GM18873 (cell line): ENCODE results near the gene DSCAM.

Experiments used
- ATAC-seq: cut with Tn5 transposase; IDR thresholded peaks from one replicate; pipeline ENCODE4 v1.9.1; 2021; ENCODE audit warnings: mild to moderate bottlenecking, moderate library complexity, moderate number of reproducible peaks; ENCODE audit not compliant: unreplicated experiment, low FRiP score

DSCAM gene

DNA sequence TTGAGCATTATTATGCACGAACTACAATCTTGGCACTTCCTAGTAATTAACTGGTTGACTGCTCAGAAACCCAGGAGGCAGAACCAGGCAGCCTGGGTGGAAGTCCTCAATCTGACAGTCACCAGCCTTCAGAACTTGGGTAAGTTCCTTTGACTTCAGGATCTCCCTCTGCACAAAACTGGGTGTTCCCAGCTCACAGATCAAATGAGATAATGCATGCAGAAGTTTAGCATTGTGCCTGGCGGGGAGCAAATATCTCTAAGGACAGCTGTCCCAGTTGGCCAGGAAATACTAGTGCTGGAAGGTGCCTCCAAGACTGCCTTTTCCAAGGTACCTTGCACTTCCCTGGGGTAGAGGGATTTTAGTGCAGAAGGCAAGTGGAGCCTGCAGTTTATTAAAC is 684.9 kb downstream of the DSCAM start:
- no peak for ATAC-seq

DNA sequence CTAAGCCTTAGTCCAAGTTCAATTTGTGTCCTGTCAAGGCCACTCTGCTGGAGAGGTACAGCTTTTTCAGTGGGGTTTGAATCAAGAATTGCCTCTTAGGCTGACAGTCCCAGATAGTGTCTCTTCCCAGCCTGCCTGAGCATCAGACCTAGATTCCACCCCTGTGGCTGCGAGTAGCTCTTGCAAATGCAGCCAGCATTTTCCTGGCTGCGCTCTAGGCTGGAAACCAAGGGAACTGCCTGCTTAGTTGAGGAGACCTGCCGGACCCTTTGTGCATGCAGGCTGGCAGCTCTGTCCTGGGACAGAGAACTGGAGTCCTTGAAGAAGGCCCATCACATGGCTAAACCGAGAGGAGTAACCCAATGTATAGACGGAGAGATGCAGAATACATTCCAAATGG is 686.0 kb downstream of the DSCAM start:
- ATAC-seq, result no peak

DNA sequence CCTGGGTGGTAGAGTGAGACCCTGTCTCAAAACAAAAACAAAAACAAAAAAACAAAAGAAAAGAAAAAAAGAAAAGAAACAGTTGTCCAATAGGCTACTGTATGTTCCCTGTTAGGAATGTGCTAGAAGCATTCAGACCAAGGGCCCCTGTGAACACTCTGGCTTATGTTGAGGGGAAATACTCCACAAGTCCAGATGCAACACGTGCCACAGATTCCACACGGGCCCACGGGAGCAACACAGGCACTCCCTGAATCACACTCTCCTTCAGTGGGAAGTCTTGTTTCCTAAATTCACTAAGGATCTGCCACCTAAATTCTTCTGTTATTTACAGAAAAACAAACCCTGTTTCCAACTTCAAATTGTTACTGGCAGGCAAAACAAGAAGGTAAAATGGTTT is 688.6 kb downstream of the DSCAM start:
- ATAC-seq, result no peak

DNA sequence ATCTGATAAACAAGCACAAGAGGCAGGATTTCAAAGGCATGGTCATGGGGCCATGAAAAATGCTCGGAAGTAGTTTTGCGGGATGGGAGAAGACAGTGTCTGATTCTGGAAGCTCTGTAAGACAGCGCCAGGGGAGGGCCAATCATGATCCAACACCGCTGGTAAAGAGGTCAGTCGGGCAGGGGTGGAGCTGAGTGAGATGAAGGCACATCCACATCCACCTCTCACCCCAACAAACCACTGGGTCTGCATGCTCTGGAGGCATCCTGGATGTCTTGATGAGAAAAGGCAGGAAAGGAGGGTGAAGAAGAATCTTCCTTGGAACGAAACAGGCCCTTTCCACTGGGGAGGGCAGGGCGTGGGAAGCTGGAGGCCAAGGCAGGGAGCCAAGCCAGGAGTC is 691.4 kb downstream of the DSCAM start:
- ATAC-seq, result no peak

DNA sequence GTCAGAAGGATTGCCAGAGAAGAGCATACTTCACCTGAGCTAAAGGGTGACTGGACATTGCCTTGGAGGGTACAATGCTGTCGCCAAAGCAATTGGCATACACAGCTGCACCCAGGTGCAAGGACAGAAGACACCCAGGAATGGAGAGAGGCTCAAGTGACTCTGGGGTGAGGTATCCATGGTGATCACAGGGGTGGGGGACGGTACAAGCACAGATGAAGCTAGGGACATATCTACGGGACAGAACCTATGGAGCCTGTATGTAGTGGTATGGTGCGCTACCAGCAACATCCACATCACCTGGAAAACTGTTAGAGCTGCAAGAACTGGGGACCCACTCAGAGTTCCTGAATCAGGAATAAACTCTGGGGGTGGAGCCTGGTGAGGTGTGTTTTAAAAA is 693.6 kb downstream of the DSCAM start:
- no peak for ATAC-seq

DNA sequence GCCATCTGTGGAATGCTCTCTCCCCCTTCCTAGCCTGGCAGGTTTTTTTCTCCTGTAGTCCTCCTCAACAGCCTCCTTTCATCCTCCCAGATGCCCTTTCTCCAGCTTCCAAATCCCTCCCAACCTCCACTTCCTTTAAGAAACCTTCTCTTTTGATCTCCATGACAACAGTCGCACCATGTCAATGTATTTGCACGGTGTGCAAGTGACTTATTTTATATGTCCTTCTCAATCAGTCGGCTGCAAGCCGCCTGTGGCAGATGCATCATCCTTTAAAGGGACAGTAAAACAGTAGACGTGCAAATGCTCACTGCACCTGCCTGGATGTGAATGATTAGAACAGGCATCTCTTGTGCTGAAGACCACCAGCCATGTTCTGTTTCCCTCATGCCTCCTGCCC is 694.5 kb downstream of the DSCAM start:
- no peak for ATAC-seq

GRCh38 chr21:40151611-40152010 is 695.3 kb downstream of the DSCAM start:
- no peak for ATAC-seq

DNA sequence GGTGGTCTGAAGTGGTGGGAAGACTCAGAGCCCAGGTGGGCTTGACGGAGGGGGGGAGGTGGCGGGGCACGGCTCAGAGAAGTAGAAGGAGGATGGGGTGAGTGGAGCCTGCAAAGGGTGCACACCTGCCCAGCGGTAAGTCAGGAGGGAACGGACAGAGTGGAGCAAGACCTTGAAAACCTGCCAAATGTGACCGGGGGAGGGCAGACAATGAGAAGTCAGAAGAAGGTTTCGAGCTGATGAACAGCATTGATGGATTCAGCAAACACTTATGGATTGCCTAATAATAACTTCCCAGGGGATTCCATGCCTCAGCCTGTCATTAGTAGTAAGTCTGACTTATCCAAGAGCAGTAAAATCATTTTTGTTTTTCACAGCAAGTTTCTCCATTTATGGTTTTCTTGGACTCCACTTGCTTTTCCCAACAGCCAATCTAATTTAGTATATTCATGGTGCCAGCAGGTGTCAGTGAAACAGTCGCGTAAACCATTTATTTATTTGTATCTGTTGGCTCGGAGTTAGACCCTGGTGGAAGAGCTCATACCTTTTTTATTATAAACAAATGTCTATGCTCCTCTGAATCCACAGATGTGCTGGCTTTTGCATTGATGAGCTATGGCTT is 700.6 kb downstream of the DSCAM start:
- ATAC-seq, result no peak

- ATAC-seq, result no peak
Measured at GRCh38 chr21:40143822-40144525, 703.0 kb downstream of the DSCAM start.

GRCh38 chr21:40141621-40142020 is 705.3 kb downstream of the DSCAM start:
- ATAC-seq, result no peak

GRCh38 chr21:40140675-40141074 is 706.3 kb downstream of the DSCAM start:
- ATAC-seq, result no peak

DNA sequence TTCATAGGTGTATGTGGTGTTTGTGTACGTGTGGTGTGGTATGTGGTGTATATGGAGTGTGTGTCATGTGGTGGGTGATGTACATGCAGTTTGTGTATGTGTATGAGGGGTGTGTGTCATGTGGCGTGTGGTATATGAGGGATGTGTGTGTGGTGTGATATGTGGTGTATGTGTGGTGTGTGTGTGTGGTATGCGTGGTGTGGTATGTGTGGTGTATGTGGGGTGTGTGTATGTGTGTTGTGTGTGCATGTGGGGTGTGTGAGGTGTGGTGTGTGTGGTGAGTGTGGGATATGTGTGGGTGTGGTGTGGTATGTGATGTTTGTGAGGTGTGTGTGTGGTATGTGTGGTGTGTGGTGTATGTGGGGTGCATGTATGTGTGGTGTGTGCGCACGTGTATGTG is 707.3 kb downstream of the DSCAM start:
- ATAC-seq, result no peak

DNA sequence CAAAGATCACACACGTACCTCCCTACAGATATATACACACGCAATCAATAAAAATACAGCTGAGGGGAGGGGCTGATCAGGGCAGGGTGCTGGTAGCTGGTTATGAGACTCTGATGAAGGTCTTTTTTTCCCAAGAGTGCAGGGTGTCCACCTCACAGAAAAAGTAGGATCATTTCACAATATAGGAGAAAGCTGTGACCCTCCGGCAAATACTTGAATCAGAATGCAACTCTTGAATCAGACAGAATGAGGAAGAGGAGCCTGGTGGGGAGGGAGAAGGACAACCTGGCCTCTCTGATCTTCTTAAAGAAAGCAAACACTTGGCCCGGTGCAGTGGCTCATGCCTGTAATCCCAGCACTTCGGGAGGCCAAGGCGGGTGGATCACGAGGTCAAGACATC is 710.4 kb downstream of the DSCAM start:
- no peak for ATAC-seq

GRCh38 chr21:40134731-40135492 is 712.0 kb downstream of the DSCAM start:
- no peak for ATAC-seq

DNA sequence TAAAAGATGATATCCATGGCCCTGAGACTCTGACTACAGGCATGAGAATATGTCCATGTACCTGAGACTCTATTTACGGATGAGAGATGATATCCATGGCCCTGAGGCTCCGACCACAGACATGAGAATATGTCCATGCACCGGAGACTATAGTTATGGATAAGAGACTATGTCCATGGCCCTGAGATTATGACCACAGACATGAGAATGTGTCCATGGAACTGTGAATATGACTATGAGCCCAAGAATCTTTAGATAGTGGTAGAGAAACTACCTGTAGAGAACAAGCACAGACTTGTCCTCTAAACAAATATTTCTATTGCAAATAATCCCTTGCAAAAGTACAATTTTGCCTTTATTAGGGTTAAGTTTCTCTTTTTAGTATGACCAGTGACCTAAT is 716.5 kb downstream of the DSCAM start:
- no peak for ATAC-seq

- no peak for ATAC-seq
Measured at GRCh38 chr21:40129809-40130208, 717.1 kb downstream of the DSCAM start.

DNA sequence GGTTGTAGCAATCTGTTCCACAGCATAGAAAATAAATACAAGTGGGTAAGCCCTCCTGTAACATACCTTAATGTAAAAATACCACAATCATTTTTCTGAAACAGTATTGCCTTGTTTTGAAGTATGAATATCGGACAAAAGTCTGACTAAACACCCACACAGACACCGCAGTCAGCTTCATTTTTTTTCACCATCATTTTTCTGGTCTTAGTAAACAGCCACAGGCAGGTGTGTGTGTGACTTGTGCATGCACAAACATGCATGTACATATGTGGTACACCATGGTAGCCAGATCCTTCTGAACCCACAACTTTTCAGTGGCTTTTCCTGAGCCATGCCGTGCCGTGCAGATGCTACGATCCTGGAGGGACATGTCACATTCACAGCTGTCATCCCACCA is 718.1 kb downstream of the DSCAM start:
- ATAC-seq, result no peak

GRCh38 chr21:40120940-40121575 is 725.9 kb downstream of the DSCAM start:
- ATAC-seq, result no peak

GRCh38 chr21:40118527-40118926 is 728.4 kb downstream of the DSCAM start:
- no peak for ATAC-seq

GRCh38 chr21:40117236-40117635 is 729.7 kb downstream of the DSCAM start:
- ATAC-seq, result no peak

DNA sequence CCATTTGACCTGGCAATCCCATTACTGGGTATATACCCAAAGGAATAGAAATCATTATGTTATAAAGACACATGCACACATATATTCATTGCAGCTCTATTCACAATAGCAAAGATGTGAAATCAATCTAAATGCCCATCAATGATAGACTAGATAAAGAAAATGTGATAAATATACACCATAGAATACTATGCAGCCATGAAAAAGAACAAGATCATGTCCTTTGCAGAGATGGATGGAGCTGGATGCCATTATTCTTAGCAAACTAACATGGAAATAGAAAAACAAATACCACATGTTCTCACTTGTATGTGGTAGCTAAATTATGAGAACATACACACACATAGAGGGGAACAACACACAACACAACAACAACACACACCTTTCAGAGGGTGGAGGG is 731.2 kb downstream of the DSCAM start:
- ATAC-seq, result no peak
